HG02763 (cell line): ENCODE measurements around the gene LPAR1.

Experiments used
- ATAC-seq: cut with Tn5 transposase; IDR thresholded peaks from one replicate; pipeline ENCODE4 v1.9.1; 2021; ENCODE audit warnings: mild to moderate bottlenecking, moderate library complexity; ENCODE audit not compliant: unreplicated experiment

The LPAR1 gene

GRCh38 chr9:111037708-111038330 is 451 bp downstream of the LPAR1 start:
- ATAC-seq, result no peak

GRCh38 chr9:111037356-111037707 is 938 bp downstream of the LPAR1 start:
- no peak for ATAC-seq

GRCh38 chr9:111036946-111037345 is 1.3 kb downstream of the LPAR1 start:
- no peak for ATAC-seq

- ATAC-seq, result no peak
These were observed 1.9 kb downstream of the LPAR1 start for GRCh38 chr9:111036429-111036789.

GRCh38 chr9:111035543-111036428 is 2.5 kb downstream of the LPAR1 start:
- no peak for ATAC-seq

- no peak for ATAC-seq
These were observed 3.3 kb downstream of the LPAR1 start for GRCh38 chr9:111034898-111035539.

GRCh38 chr9:111034170-111034897 is 3.9 kb downstream of the LPAR1 start:
- no peak for ATAC-seq

- ATAC-seq, result no peak
These were observed 7.8 kb downstream of the LPAR1 start for GRCh38 chr9:111030492-111030891.

- no peak for ATAC-seq
These were observed 9.0 kb downstream of the LPAR1 start for GRCh38 chr9:111029260-111029659.

- no peak for ATAC-seq
These were observed 10.5 kb downstream of the LPAR1 start for GRCh38 chr9:111027798-111028197.

- ATAC-seq, result no peak
These were observed 15.1 kb downstream of the LPAR1 start for GRCh38 chr9:111023128-111023527.

- ATAC-seq, result no peak
These were observed 17.7 kb downstream of the LPAR1 start for GRCh38 chr9:111020594-111020993.

GRCh38 chr9:111016426-111017045 is 21.7 kb downstream of the LPAR1 start:
- no peak for ATAC-seq

GRCh38 chr9:111016016-111016415 is 22.3 kb downstream of the LPAR1 start:
- ATAC-seq, result no peak

GRCh38 chr9:111013707-111014106 is 24.6 kb downstream of the LPAR1 start:
- no peak for ATAC-seq

- no peak for ATAC-seq
These were observed 25.0 kb downstream of the LPAR1 start for GRCh38 chr9:111013250-111013649.

GRCh38 chr9:111008158-111009075 is 29.9 kb downstream of the LPAR1 start:
- ATAC-seq, result no peak

GRCh38 chr9:111005746-111006470 is 32.4 kb downstream of the LPAR1 start:
- ATAC-seq, result no peak

GRCh38 chr9:111004936-111005335 is 33.3 kb downstream of the LPAR1 start:
- no peak for ATAC-seq
